ENCODE results near the gene TTLL13. TPM values are rescaled to one million over a fixed set of nuclear protein-coding genes. Genes with fewer than 3 reads are reported as not detected.

The TTLL13 gene
- total RNA-seq, 2 experiments from 2014 or later: 0.45 to 0.58 TPM

DNA sequence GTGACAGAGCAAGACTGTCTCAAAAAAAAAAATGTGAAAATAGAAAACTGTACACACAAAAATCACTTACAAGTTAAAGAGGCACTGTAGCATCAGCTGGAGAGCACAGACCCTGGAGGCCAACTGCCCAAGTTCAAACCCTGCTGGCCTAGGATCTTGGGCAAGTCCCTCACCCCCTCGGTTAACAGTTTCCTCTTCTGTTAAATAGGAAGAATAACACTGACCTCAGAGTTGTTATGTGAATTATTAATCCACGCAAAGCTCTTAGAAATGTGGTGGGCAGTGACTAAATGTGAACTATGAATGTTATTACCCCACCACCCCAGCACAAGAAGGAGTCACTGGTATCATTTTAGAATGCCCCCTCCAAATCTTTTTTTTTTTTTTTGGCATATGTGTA, 26.8 kb upstream of the TTLL13 start:
- H3K36me3 Mint-ChIP-seq (ENCODE audit: low read depth): peaks cover 20% of the 10 kb centered on the region
- POLR2A ChIA-PET: interaction anchor here (1.5 to 2.2 kb wide), 2 partner anchors 22 to 76 kb away, joined by 3 to 4 read pairs; partner anchors contain the start of gene SEMA4B
- H3K4me1 Mint-ChIP-seq: peaks cover 15% of the 10 kb centered on the region

DNA sequence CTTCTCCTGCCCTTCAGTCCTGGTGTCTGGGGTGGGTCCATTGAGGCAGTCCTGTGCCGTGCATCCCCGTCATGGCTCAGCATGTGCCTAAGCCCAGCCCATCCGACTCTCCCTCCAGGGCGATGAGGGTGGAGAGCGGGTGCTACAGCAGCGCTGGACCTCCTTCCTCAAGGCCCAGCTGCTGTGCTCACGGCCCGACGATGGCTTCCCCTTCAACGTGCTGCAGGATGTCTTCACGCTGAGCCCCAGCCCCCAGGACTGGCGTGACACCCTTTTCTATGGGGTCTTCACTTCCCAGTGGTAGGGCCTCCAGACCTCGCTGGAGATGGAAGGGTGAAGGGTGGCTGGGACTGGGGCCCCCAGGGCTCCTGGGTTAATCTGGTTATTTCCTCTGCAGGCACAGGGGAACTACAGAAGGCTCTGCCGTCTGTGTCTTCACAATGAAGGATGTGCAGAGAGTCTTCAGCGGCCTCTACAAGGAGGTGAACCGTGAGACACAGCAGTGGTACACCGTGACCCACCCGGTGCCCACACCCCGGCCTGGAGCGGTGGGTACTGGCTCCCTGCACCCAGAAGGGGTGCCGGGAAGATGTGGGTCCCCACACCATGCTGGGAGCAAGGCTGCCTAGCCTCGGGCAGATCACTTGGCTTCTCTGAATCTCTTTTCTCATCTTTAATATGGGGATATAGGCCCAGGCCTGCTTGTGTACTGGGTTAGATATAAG, 25.8 kb upstream of the TTLL13 start:
- H3K27ac Mint-ChIP-seq: no peak overlapping the region
- no peaks in the 10 kb centered on the region for H3K9me3 Mint-ChIP-seq
- no peaks in the 10 kb centered on the region for H3K27me3 Mint-ChIP-seq
- no peak overlapping the region for H3K4me3 Mint-ChIP-seq
- H3K36me3 Mint-ChIP-seq (ENCODE audit: low read depth): peaks cover 21% of the 10 kb centered on the region
- peaks cover 13% of the 10 kb centered on the region for H3K4me1 Mint-ChIP-seq
- no peak for DNase-seq
- POLR2A ChIA-PET: no interaction called here
- CTCF ChIA-PET: interaction anchor here (0.5 kb wide), 1 partner anchor 39 kb away, joined by 3 read pairs; no protein-coding TSS in a partner anchor

More for the DNA sequence above, 26.8 kb upstream of the TTLL13 start:
- H3K4me3 Mint-ChIP-seq: no peak overlapping the region
- no peaks in the 10 kb centered on the region for H3K27me3 Mint-ChIP-seq
- no peak for DNase-seq
- H3K27ac Mint-ChIP-seq: no peak overlapping the region
- CTCF ChIA-PET: interaction anchor here (1.0 to 3.0 kb wide), 5 partner anchors 10 to 136 kb away, joined by 3 to 16 read pairs (median 8); partner anchors contain the start of genes CIB1 and GDPGP1
- H3K9me3 Mint-ChIP-seq: no peaks in the 10 kb centered on the region

DNA sequence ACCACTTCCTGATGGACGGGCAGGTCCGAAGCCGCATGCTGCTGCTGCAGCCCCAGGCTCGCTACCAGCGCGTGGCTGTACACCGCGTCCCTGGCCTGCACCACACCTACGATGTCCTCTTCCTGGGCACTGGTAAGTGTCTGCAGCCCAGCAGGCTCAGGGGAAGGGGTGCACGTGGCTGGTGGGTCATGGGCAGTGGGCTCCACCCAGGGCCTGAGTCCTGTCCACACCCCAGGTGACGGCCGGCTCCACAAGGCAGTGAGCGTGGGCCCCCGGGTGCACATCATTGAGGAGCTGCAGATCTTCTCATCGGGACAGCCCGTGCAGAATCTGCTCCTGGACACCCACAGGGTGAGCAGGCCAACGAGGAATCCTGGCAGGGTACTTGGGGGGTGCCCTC, 24.3 kb upstream of the TTLL13 start:
- peaks cover 13% of the 10 kb centered on the region for H3K4me1 Mint-ChIP-seq
- no peak for DNase-seq
- H3K27me3 Mint-ChIP-seq: no peaks in the 10 kb centered on the region
- no peak overlapping the region for H3K27ac Mint-ChIP-seq
- ChIA-PET CTCF (no interaction called here), POLR2A (no interaction called here)
- no peaks in the 10 kb centered on the region for H3K9me3 Mint-ChIP-seq
- peaks cover 32% of the 10 kb centered on the region for H3K36me3 Mint-ChIP-seq (ENCODE audit: low read depth)
- no peak overlapping the region for H3K4me3 Mint-ChIP-seq

DNA sequence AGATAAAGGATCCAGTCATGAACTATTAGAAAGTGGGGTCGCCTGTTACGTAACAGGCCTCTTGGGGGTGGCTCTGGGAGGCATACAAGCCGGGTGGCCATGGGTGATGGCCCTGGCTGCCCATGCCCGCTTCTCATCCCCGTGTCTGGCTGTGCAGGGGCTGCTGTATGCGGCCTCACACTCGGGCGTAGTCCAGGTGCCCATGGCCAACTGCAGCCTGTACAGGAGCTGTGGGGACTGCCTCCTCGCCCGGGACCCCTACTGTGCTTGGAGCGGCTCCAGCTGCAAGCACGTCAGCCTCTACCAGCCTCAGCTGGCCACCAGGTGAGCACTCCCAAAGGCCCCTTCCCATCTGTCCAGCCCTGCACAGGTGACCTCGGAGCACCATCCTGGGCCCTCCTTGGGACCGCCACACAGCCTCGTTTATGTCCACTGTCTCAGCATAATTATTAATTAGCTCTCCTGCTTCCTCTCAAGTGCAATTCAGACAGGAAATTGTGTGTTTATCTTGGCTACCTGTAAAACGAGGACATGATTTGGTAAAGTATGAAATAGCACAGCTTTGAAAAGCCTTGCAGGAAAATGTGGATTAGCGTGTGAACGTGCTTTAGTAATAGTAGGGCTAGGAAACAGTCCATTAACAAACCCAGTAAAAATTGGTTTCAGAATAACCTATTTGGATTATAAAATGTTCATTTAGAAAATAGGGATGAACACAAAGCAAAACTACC, 23.7 kb upstream of the TTLL13 start:
- POLR2A ChIA-PET: interaction anchor here (0.7 kb wide), 1 partner anchor 83 kb away, joined by 3 read pairs; no protein-coding TSS in a partner anchor
- CTCF ChIA-PET: no interaction called here
- H3K9me3 Mint-ChIP-seq: no peaks in the 10 kb centered on the region
- H3K4me3 Mint-ChIP-seq: no peak overlapping the region
- H3K27me3 Mint-ChIP-seq: no peaks in the 10 kb centered on the region
- no peak for DNase-seq
- H3K4me1 Mint-ChIP-seq: peaks cover 18% of the 10 kb centered on the region
- H3K27ac Mint-ChIP-seq: no peak overlapping the region
- H3K36me3 Mint-ChIP-seq (ENCODE audit: low read depth): peaks cover 38% of the 10 kb centered on the region

DNA sequence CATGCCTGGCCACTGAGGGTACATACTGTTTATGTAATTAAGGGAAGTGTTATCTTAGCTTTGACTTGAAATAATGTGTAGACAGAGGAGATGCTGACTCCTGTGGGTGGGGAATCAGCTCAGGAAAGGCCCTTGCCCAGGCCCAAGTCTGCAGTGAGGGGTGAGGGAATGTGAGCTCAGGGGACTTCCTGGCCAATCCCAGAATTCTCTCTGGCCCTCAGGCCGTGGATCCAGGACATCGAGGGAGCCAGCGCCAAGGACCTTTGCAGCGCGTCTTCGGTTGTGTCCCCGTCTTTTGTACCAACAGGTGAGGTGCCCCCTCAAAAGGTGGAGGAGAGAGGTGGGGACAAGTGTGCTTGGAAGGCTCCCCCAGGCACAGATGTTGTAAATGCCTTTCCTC, 22.0 kb upstream of the TTLL13 start:
- no peaks in the 10 kb centered on the region for H3K27me3 Mint-ChIP-seq
- ChIA-PET POLR2A (interaction anchor here (1.4 to 2.4 kb wide), 2 partner anchors 26 to 38 kb away, joined by 3 to 7 read pairs; partner anchors contain the start of genes NGRN and SEMA4B), CTCF (no interaction called here)

DNA sequence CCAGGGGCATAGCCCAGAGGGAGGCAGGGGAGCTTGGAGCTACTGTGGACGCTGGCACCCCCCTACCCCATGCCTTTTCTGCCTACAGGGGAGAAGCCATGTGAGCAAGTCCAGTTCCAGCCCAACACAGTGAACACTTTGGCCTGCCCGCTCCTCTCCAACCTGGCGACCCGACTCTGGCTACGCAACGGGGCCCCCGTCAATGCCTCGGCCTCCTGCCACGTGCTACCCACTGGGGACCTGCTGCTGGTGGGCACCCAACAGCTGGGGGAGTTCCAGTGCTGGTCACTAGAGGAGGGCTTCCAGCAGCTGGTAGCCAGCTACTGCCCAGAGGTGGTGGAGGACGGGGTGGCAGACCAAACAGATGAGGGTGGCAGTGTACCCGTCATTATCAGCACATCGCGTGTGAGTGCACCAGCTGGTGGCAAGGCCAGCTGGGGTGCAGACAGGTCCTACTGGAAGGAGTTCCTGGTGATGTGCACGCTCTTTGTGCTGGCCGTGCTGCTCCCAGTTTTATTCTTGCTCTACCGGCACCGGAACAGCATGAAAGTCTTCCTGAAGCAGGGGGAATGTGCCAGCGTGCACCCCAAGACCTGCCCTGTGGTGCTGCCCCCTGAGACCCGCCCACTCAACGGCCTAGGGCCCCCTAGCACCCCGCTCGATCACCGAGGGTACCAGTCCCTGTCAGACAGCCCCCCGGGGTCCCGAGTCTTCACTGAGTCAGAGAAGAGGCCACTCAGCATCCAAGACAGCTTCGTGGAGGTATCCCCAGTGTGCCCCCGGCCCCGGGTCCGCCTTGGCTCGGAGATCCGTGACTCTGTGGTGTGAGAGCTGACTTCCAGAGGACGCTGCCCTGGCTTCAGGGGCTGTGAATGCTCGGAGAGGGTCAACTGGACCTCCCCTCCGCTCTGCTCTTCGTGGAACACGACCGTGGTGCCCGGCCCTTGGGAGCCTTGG, 21.3 kb upstream of the TTLL13 start:
- no peaks in the 10 kb centered on the region for H3K27me3 Mint-ChIP-seq
- ChIA-PET CTCF (no interaction called here), POLR2A (interaction anchor here (1.4 to 2.4 kb wide), 2 partner anchors 27 to 38 kb away, joined by 3 to 7 read pairs; partner anchors contain the start of genes NGRN and SEMA4B)
- no peak overlapping the region for H3K4me3 Mint-ChIP-seq
- no peaks in the 10 kb centered on the region for H3K9me3 Mint-ChIP-seq
- peaks cover 39% of the 10 kb centered on the region for H3K4me1 Mint-ChIP-seq
- peaks cover 51% of the 10 kb centered on the region for H3K36me3 Mint-ChIP-seq (ENCODE audit: low read depth)
- H3K27ac Mint-ChIP-seq: no peak overlapping the region
- no peak for DNase-seq

More for the DNA sequence above, 22.0 kb upstream of the TTLL13 start:
- Mint-ChIP-seq H3K36me3 (ENCODE audit: low read depth) (peaks cover 47% of the 10 kb centered on the region), H3K4me1 (peaks cover 35% of the 10 kb centered on the region), H3K4me3 (no peak overlapping the region), H3K9me3 (no peaks in the 10 kb centered on the region), H3K27ac (no peak overlapping the region)
- no peak for DNase-seq

DNA sequence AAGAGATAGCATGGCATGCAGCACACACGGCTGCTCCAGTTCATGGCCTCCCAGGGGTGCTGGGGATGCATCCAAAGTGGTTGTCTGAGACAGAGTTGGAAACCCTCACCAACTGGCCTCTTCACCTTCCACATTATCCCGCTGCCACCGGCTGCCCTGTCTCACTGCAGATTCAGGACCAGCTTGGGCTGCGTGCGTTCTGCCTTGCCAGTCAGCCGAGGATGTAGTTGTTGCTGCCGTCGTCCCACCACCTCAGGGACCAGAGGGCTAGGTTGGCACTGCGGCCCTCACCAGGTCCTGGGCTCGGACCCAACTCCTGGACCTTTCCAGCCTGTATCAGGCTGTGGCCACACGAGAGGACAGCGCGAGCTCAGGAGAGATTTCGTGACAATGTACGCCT, 20.4 kb upstream of the TTLL13 start:
- CTCF ChIA-PET: no interaction called here
- H3K4me1 Mint-ChIP-seq: peaks cover 39% of the 10 kb centered on the region
- H3K9me3 Mint-ChIP-seq: no peaks in the 10 kb centered on the region
- no peak overlapping the region for H3K4me3 Mint-ChIP-seq
- POLR2A ChIA-PET: interaction anchor here (1.6 to 2.4 kb wide), 2 partner anchors 37 to 643 kb away, joined by 3 to 7 read pairs; partner anchors contain the start of gene NGRN
- H3K36me3 Mint-ChIP-seq (ENCODE audit: low read depth): peaks cover 47% of the 10 kb centered on the region
- H3K27ac Mint-ChIP-seq: no peak overlapping the region
- DNase-seq: no peak
- no peaks in the 10 kb centered on the region for H3K27me3 Mint-ChIP-seq

DNA sequence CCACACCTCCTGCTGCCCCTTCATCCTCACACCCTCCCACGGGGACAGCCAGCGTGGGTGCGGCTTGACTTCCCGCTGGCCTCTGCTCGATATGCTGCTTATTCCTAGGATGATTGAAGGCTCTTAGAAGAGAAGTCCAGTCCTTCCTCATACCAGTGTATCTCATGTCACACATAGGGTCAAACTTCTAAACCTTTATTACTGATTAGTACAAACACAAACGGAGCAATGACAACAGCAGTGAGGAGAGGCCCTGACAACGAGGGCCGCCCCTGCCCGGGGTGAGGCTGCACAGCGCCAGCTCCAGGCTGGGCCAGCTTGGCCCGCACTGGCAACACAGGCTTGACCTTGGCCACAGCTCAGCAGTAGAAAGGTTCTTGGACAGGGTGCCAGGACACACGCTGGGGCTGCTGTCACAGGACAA, 19.3 kb upstream of the TTLL13 start:
- H3K4me3 Mint-ChIP-seq: peak overlapping the region; percentile 97
- no peak for DNase-seq
- no peaks in the 10 kb centered on the region for H3K9me3 Mint-ChIP-seq
- CTCF ChIA-PET: interaction anchor here (1.0 to 2.2 kb wide), 5 partner anchors 9 to 57 kb away, joined by 3 to 12 read pairs (median 4); no protein-coding TSS in a partner anchor
- H3K36me3 Mint-ChIP-seq (ENCODE audit: low read depth): peaks cover 47% of the 10 kb centered on the region
- POLR2A ChIA-PET: interaction anchor here (1.2 to 4.8 kb wide), 8 partner anchors 8 to 641 kb away, joined by 3 to 99 read pairs (median 23); partner anchors contain the start of genes IDH2, NGRN, SEMA4B and TTLL13
- H3K27me3 Mint-ChIP-seq: no peaks in the 10 kb centered on the region
- peaks cover 48% of the 10 kb centered on the region for H3K4me1 Mint-ChIP-seq
- H3K27ac Mint-ChIP-seq: peak overlapping the region; percentile 92

DNA sequence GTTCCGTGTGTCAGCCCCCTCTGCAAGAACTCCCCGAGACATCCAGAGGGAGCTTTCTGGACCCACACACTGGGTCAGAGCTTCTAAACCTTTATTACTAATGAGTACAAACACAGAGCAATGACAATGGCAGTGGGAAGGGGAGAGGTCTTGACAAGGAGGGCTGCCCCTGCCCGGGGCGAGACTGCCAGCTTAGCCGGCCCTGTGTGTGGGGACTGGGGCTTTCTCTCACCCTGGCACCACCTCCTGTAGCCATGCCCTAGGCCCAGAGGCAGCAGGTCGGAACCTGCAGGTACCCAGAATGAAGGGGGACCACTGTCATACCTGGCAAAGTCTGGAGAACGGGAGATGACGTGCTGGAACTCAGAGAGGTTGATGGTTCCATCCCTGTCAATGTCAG, 18.7 kb upstream of the TTLL13 start:
- Mint-ChIP-seq H3K36me3 (ENCODE audit: low read depth) (peaks cover 42% of the 10 kb centered on the region), H3K4me3 (peak overlapping the region; percentile 97)

DNA sequence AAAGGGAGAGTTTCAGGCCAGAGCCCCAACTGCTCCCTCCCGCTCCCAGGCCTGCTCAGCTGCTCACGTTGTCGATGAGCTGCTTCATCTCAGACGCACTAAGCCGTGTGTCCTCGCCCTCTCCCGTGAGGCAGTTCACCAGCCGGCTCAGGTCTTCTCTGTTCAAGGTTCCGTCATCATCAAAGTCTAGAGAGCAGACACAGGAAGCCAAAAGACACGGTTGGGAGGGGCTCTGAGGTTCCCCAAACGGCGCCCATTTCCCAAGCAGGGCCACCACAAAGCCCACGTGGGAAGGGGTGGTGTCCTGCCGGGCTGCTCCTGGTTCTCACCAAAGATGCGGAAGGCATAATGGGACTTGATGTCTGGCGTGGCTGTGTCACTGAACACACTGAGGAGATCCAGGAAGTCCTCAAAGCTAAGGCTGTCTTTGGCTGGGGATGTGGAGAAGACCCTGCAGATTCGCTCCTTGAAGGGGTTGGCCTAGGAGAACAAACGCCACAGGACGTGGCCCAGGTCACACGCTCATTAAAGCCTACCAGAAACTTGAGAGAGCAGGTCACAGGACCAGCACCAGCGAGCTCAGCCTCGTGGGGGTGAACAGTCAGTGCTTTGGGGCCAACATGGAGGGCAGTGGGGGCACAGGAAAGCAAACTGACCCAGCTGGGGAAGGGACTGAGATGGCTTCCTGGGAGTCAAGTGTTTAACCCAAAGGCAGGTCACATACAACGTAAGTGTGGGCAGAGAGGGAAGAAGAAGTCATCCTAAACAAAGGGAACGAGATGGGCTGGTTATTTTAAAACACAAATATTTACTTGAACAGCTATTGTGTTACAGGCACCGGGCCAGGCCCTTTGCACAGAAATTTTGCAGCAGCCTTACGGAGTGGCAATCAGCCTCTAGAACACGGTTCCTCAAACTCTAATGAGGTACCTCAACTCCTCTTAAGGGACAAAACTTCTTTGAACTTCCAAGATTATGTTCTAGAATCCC, 18.0 kb upstream of the TTLL13 start:
- ChIA-PET POLR2A (interaction anchor here (0.7 to 4.8 kb wide), 18 partner anchors 10 to 700 kb away, joined by 3 to 99 read pairs (median 6); partner anchors contain the start of genes IDH2, NGRN, SEMA4B and TTLL13), CTCF (interaction anchor here (0.5 to 2.7 kb wide), 13 partner anchors 10 to 88 kb away, joined by 3 to 12 read pairs (median 7); partner anchors contain the start of gene SEMA4B)
- H3K4me3 Mint-ChIP-seq: peak overlapping the region; percentile 97
- peak overlapping the region; percentile 92 for H3K27ac Mint-ChIP-seq
- H3K4me1 Mint-ChIP-seq: peaks cover 58% of the 10 kb centered on the region
- H3K36me3 Mint-ChIP-seq (ENCODE audit: low read depth): peaks cover 39% of the 10 kb centered on the region
- DNase-seq: peak; percentile 87
- no peaks in the 10 kb centered on the region for H3K9me3 Mint-ChIP-seq
- no peaks in the 10 kb centered on the region for H3K27me3 Mint-ChIP-seq

More for the DNA sequence above, 18.7 kb upstream of the TTLL13 start:
- ChIA-PET POLR2A (interaction anchor here (0.7 to 4.8 kb wide), 12 partner anchors 9 to 641 kb away, joined by 3 to 99 read pairs (median 4); partner anchors contain the start of genes IDH2, NGRN, SEMA4B and TTLL13), CTCF (interaction anchor here (0.6 to 2.7 kb wide), 10 partner anchors 9 to 87 kb away, joined by 3 to 12 read pairs (median 6); partner anchors contain the start of gene SEMA4B)
- no peaks in the 10 kb centered on the region for H3K9me3 Mint-ChIP-seq
- no peak for DNase-seq
- H3K27ac Mint-ChIP-seq: peak overlapping the region; percentile 92
- H3K4me1 Mint-ChIP-seq: peaks cover 51% of the 10 kb centered on the region
- H3K27me3 Mint-ChIP-seq: no peaks in the 10 kb centered on the region

DNA sequence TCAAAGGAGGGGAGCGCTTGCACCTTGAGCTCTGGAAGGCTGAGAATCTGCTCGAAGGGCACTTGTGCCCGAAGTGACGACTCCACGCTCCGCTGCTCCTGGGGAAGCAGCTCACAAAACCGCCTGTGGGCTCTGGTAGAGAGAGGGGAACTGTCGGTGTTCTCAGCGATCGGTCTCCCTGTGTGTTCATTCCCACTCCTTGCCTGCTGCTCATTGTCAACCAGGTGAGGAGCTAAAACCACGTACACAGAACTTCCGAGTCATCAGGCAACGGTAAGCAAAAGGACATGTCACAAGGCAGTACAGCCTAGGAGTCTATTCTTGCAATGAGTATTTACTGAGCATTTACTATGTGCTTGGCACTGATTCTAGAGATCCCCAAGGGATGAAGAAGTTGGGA, 17.2 kb upstream of the TTLL13 start:
- H3K27me3 Mint-ChIP-seq: no peaks in the 10 kb centered on the region
- ChIA-PET POLR2A (interaction anchor here (1.0 to 4.8 kb wide), 21 partner anchors 11 to 722 kb away, joined by 3 to 99 read pairs (median 6); partner anchors contain the start of genes IDH2, NGRN, RCCD1 and SEMA4B), CTCF (interaction anchor here (2.2 to 3.2 kb wide), 7 partner anchors 11 to 89 kb away, joined by 7 to 16 read pairs (median 10); partner anchors contain the start of gene SEMA4B)
- peaks cover 38% of the 10 kb centered on the region for H3K36me3 Mint-ChIP-seq (ENCODE audit: low read depth)
- no peaks in the 10 kb centered on the region for H3K9me3 Mint-ChIP-seq
- H3K4me3 Mint-ChIP-seq: peak overlapping the region; percentile 97
- no peak for DNase-seq
- H3K27ac Mint-ChIP-seq: peak overlapping the region; percentile 92
- peaks cover 61% of the 10 kb centered on the region for H3K4me1 Mint-ChIP-seq
